Stimulated activated naive CD8-positive, alpha-beta T cell treated with anti-CD3 and anti-CD28 coated beads, Interleukin-15, amount 100 ng/mL, for 72 hours (primary cell): ENCODE results near the gene CAPN14.

Experiments
- ATAC-seq: fragments of 150-1000 bp; cut with Tn5 transposase; 2 replicates; pipeline ENCODE4 v1.10.0; 2021; ENCODE audit warnings: mild to moderate bottlenecking, moderate library complexity
- DNase-seq, 2 donors: peaks; one replicate each; pipeline ENCODE4 v3.0.0; 2021 to 2022
- H3K27ac Mint-ChIP-seq, 2 donors: one replicate each; pipeline ENCODE4 v1.8.0; 2022; ENCODE audit warnings: mild to moderate bottlenecking in 2 of 2, mixed read lengths in 2 of 2, moderate library complexity in 2 of 2
- H3K27me3 Mint-ChIP-seq: one replicate; pipeline ENCODE4 v1.8.0; 2022; ENCODE audit warnings: mixed read lengths
- H3K4me1 Mint-ChIP-seq: one replicate; pipeline ENCODE4 v1.8.0; 2022; ENCODE audit warnings: mild to moderate bottlenecking, mixed read lengths
- H3K4me3 Mint-ChIP-seq, 2 donors: one replicate each; pipeline ENCODE4 v1.8.0; 2022; ENCODE audit warnings: mild to moderate bottlenecking in 2 of 2, mixed read lengths in 2 of 2, moderate library complexity in 1 of 2
- H3K9me3 Mint-ChIP-seq, 2 donors: one replicate each; pipeline ENCODE4 v1.8.0; 2022; ENCODE audit warnings: mixed read lengths in 2 of 2

The CAPN14 gene

GRCh38 chr2:31132786-31133185 is 84.5 kb downstream of the CAPN14 start:
- peaks cover 75% of the 10 kb centered on the region for H3K27me3 Mint-ChIP-seq
- H3K9me3 Mint-ChIP-seq, result no peaks in the 10 kb centered on the region
- no peak overlapping the region for H3K4me3 Mint-ChIP-seq
- no peak overlapping the region for H3K27ac Mint-ChIP-seq
- ATAC-seq (no peak), DNase-seq (no peak)
- H3K4me1 Mint-ChIP-seq, result peaks cover 11% of the 10 kb centered on the region

GRCh38 chr2:31131871-31132270 is 85.4 kb downstream of the CAPN14 start:
- peaks cover 67% of the 10 kb centered on the region for H3K27me3 Mint-ChIP-seq
- no peak overlapping the region for H3K4me3 Mint-ChIP-seq
- H3K27ac Mint-ChIP-seq, result no peak overlapping the region
- ATAC-seq, result no peak
- peaks cover 4% of the 10 kb centered on the region for H3K4me1 Mint-ChIP-seq
- no peak for DNase-seq
- no peaks in the 10 kb centered on the region for H3K9me3 Mint-ChIP-seq

GRCh38 chr2:31129375-31130171 is 87.7 kb downstream of the CAPN14 start:
- ATAC-seq (no peak), DNase-seq (no peak)
- Mint-ChIP-seq H3K27ac (no peak overlapping the region), H3K4me1 (no peaks in the 10 kb centered on the region), H3K9me3 (no peaks in the 10 kb centered on the region), H3K27me3 (peaks cover 44% of the 10 kb centered on the region), H3K4me3 (no peak overlapping the region)

- Mint-ChIP-seq H3K27me3 (peaks cover 30% of the 10 kb centered on the region), H3K4me1 (no peaks in the 10 kb centered on the region), H3K27ac (no peak overlapping the region), H3K4me3 (no peak overlapping the region), H3K9me3 (no peaks in the 10 kb centered on the region)
- no peak for DNase-seq
- ATAC-seq, result no peak
These were observed 89.4 kb downstream of the CAPN14 start for GRCh38 chr2:31127931-31128330.

- ATAC-seq (no peak), DNase-seq (no peak)
- H3K27me3 Mint-ChIP-seq, result peaks cover 21% of the 10 kb centered on the region
- no peak overlapping the region for H3K27ac Mint-ChIP-seq
- no peaks in the 10 kb centered on the region for H3K9me3 Mint-ChIP-seq
- H3K4me3 Mint-ChIP-seq, result no peak overlapping the region
- no peaks in the 10 kb centered on the region for H3K4me1 Mint-ChIP-seq
These were observed 91.2 kb downstream of the CAPN14 start for GRCh38 chr2:31125918-31126695.

- Mint-ChIP-seq H3K4me3 (no peak overlapping the region), H3K27me3 (peaks cover 16% of the 10 kb centered on the region), H3K4me1 (no peaks in the 10 kb centered on the region), H3K27ac (no peak overlapping the region), H3K9me3 (no peaks in the 10 kb centered on the region)
- DNase-seq (no peak), ATAC-seq (no peak)
These were observed 92.4 kb downstream of the CAPN14 start for GRCh38 chr2:31124904-31125303.
